H1 (cell line): ENCODE results near the gene BTBD16. TPM values are rescaled to one million over a fixed set of nuclear protein-coding genes. Genes with fewer than 3 reads are reported as not detected.

Experiments used
- CTCF ChIA-PET: fragments of 300-600 bp; sonication (Branson Sonifier 250); formaldehyde crosslinking; loops from one replicate; lab custom pipeline; 2021; ENCODE audit not compliant: partially characterized antibody; lab: Charles Lee
- POLR2A ChIA-PET: fragments of 300-600 bp; sonication (Branson Sonifier 250); formaldehyde crosslinking; loops from one replicate; lab custom pipeline; 2021; ENCODE audit warnings: inconsistent platforms; ENCODE audit not compliant: partially characterized antibody; lab: Charles Lee
- DNase-seq, 2 experiments: peaks; one replicate each; pipeline versions ENCODE4 v3.0.0 to v3.0.0-alpha.2; 2010 to 2022; ENCODE audit warnings: low spot score in 2 of 2, low read depth in 1 of 2, mixed read lengths in 1 of 2
- FAIRE-seq: peaks from 2 replicates; lab custom pipeline; 2011; peaks lifted over from hg19 to GRCh38; lab: Jason Lieb, UNC
- H2AFZ ChIP-seq: 2 replicates; pipeline ENCODE4 v1.8.1; 2012; ENCODE audit warnings: low read length, inconsistent platforms
- H2AK5ac ChIP-seq: 2 replicates; pipeline ENCODE4 v1.6.1; 2013; ENCODE audit warnings: low read depth, low read length
- H2BK120ac ChIP-seq: replicated peaks from 2 replicates; pipeline ENCODE3; 2013; ENCODE audit warnings: low read depth, low read length, inconsistent platforms
- H2BK12ac ChIP-seq: 2 replicates; pipeline ENCODE4 v1.6.1; 2013; ENCODE audit warnings: low read depth, low read length
- H2BK15ac ChIP-seq: 2 replicates; pipeline ENCODE4 v1.6.1; 2013; ENCODE audit warnings: low read length
- H2BK20ac ChIP-seq: 2 replicates; pipeline ENCODE4 v1.6.1; 2013; ENCODE audit warnings: low read length
- H2BK5ac ChIP-seq: 2 replicates; pipeline ENCODE4 v1.6.1; 2013; ENCODE audit warnings: low read depth, low read length
- H3K14ac ChIP-seq: 2 replicates; pipeline ENCODE4 v1.6.1; 2013; ENCODE audit warnings: inconsistent platforms; ENCODE audit not compliant: insufficient read length
- H3K18ac ChIP-seq: 2 replicates; pipeline ENCODE4 v1.6.1; 2013; ENCODE audit warnings: low read length; ENCODE audit errors: extremely low read depth
- H3K23ac ChIP-seq: 2 replicates; pipeline ENCODE4 v1.6.1; 2013; ENCODE audit warnings: inconsistent platforms; ENCODE audit not compliant: insufficient read length
- H3K23me2 ChIP-seq: 2 replicates; pipeline ENCODE4 v1.6.1; 2013; ENCODE audit warnings: low read depth, low read length
- H3K27ac ChIP-seq: 2 replicates; pipeline ENCODE4 v1.6.1; 2011; ENCODE audit warnings: low read depth, low read length, inconsistent platforms
- H3K27me3 ChIP-seq, 4 experiments: replicated peaks in 1 of 4; 1 replicate in 1 of 4; 2 replicates in 3 of 4; pipeline versions ENCODE4 v1.6.1 to v1.8.1; 2011 to 2013; ENCODE audit warnings: low read length in 3 of 4, mild to moderate bottlenecking in 3 of 4, inconsistent platforms in 2 of 4, mixed read lengths in 2 of 4, moderate library complexity in 1 of 4; ENCODE audit not compliant: control insufficient read depth in 3 of 4, insufficient read depth in 3 of 4; ENCODE audit errors: extremely low read depth in 1 of 4
- H3K36me3 ChIP-seq, 4 experiments: 2 replicates each; pipeline versions ENCODE4 v1.6.1 to v1.8.1; 2011 to 2013; ENCODE audit warnings: mild to moderate bottlenecking in 4 of 4, low read length in 3 of 4, moderate library complexity in 2 of 4, control low read depth in 1 of 4, inconsistent platforms in 1 of 4; ENCODE audit not compliant: insufficient read depth in 4 of 4, control insufficient read depth in 2 of 4
- H3K4ac ChIP-seq: replicated peaks from 2 replicates; pipeline ENCODE3; 2013; ENCODE audit warnings: low read length, low read depth, mixed read lengths, inconsistent platforms; ENCODE audit not compliant: insufficient read length
- H3K4me1 ChIP-seq, 4 experiments: replicated peaks in 1 of 4; 1 replicate in 1 of 4; 2 replicates in 3 of 4; pipeline versions ENCODE4 v1.6.1 to v1.8.1; 2011 to 2013; ENCODE audit warnings: low read length in 3 of 4, inconsistent platforms in 2 of 4, mixed read lengths in 1 of 4; ENCODE audit not compliant: insufficient read depth in 4 of 4, control insufficient read depth in 3 of 4
- H3K4me2 ChIP-seq, 2 experiments: 2 replicates each; pipeline versions ENCODE4 v1.6.1 to v1.8.1; 2011 to 2013; ENCODE audit warnings: low read depth in 2 of 2, low read length in 2 of 2, control low read depth in 1 of 2, inconsistent platforms in 1 of 2, mild to moderate bottlenecking in 1 of 2; ENCODE audit not compliant: insufficient read depth in 1 of 2
- H3K4me3 ChIP-seq, 4 experiments: fragments of 200-600, 300-600 bp in 1 of 4; sonication (generic), shearing (Covaris generic), sonication (Bioruptor Twin) in 1 of 4; 2 replicates each; pipeline versions ENCODE4 v1.5.1 to v1.8.1; 2011 to 2016; ENCODE audit warnings: low read length in 4 of 4, low read depth in 3 of 4, control low read depth in 2 of 4, inconsistent platforms in 2 of 4, mild to moderate bottlenecking in 2 of 4, mixed read lengths in 1 of 4, moderate library complexity in 1 of 4; ENCODE audit not compliant: insufficient read depth in 2 of 4; ENCODE audit errors: extremely low read depth in 1 of 4
- H3K56ac ChIP-seq: replicated peaks from 2 replicates; pipeline ENCODE3; 2013; ENCODE audit warnings: low read depth, mild to moderate bottlenecking, mixed read lengths, low read length, inconsistent platforms; ENCODE audit not compliant: insufficient read length
- H3K79me1 ChIP-seq: 2 replicates; pipeline ENCODE4 v1.6.1; 2013; ENCODE audit warnings: low read depth, low read length, control low read depth
- H3K79me2 ChIP-seq, 2 experiments: 2 replicates each; pipeline versions ENCODE4 v1.6.1 to v1.8.1; 2012 to 2013; ENCODE audit warnings: low read length in 2 of 2, mild to moderate bottlenecking in 2 of 2, inconsistent platforms in 1 of 2; ENCODE audit not compliant: insufficient read depth in 2 of 2, control insufficient read depth in 1 of 2
- H3K9ac ChIP-seq, 4 experiments: replicated peaks in 1 of 4; 1 replicate in 1 of 4; 2 replicates in 3 of 4; pipeline versions ENCODE4 v1.6.1 to v1.8.1; 2011 to 2013; ENCODE audit warnings: low read depth in 3 of 4, low read length in 3 of 4, control low read depth in 2 of 4, mild to moderate bottlenecking in 2 of 4, moderate library complexity in 2 of 4, inconsistent platforms in 1 of 4; ENCODE audit errors: extremely low read depth in 1 of 4
- H3K9me3 ChIP-seq, 2 experiments: 2 replicates each; pipeline versions ENCODE4 v1.6.1 to v1.8.1; 2012 to 2013; ENCODE audit warnings: mild to moderate bottlenecking in 2 of 2, moderate library complexity in 2 of 2, control low read depth in 1 of 2, inconsistent platforms in 1 of 2, low read depth in 1 of 2, low read length in 1 of 2, mixed read lengths in 1 of 2; ENCODE audit not compliant: insufficient read depth in 2 of 2
- H4K20me1 ChIP-seq, 2 experiments: replicated peaks in 1 of 2; 2 replicates each; pipeline versions ENCODE3 to v1.8.1; 2011 to 2013; ENCODE audit warnings: inconsistent platforms in 2 of 2, low read length in 2 of 2, mild to moderate bottlenecking in 1 of 2; ENCODE audit not compliant: insufficient read depth in 2 of 2, control insufficient read depth in 1 of 2
- H4K5ac ChIP-seq: 2 replicates; pipeline ENCODE4 v1.6.1; 2013; ENCODE audit warnings: low read length, low read depth, mixed read lengths, inconsistent platforms; ENCODE audit not compliant: insufficient read length
- H4K8ac ChIP-seq: 2 replicates; pipeline ENCODE4 v1.8.0; 2013; ENCODE audit warnings: mild to moderate bottlenecking, moderate library complexity, low read length, inconsistent platforms; ENCODE audit not compliant: insufficient read depth; ENCODE audit errors: extremely low read depth
- H4K91ac ChIP-seq: replicated peaks from 2 replicates; pipeline ENCODE3; 2013; ENCODE audit warnings: low read length, mixed read lengths, inconsistent platforms; ENCODE audit not compliant: insufficient read length
- EP300 ChIP-seq, 2 experiments: IDR thresholded peaks; 1 replicate in 1 of 2; 2 replicates in 1 of 2; pipeline ENCODE4 v1.6.1; 2011 to 2012; ENCODE audit warnings: low read depth in 2 of 2, low read length in 2 of 2, mild to moderate bottlenecking in 2 of 2, borderline replicate concordance in 1 of 2, inconsistent platforms in 1 of 2, moderate library complexity in 1 of 2
- JUN ChIP-seq: IDR thresholded peaks from 2 replicates; pipeline ENCODE4 v1.6.1; 2011; ENCODE audit warnings: low read depth, mild to moderate bottlenecking, improper control_type of control experiment, low read length
- JUND ChIP-seq: IDR thresholded peaks from 2 replicates; pipeline ENCODE4 v1.6.1; 2011; ENCODE audit warnings: mild to moderate bottlenecking, improper control_type of control experiment, low read length
- KDM1A ChIP-seq: fragments of 200-600, 300-600 bp; sonication (generic); IDR thresholded peaks from 2 replicates; pipeline ENCODE4 v1.7.1; 2016; ENCODE audit warnings: mild to moderate bottlenecking, low read length, borderline replicate concordance
- SIN3A ChIP-seq, 2 experiments: IDR thresholded peaks in 1 of 2; conservative IDR thresholded peaks in 1 of 2; 2 replicates each; pipeline ENCODE4 v1.6.1; 2011 to 2012; ENCODE audit warnings: low read length in 2 of 2, improper control_type of control experiment in 1 of 2, low read depth in 1 of 2, mild to moderate bottlenecking in 1 of 2
- SIRT6 ChIP-seq: IDR thresholded peaks from one replicate; pipeline ENCODE4 v1.7.1; 2012; ENCODE audit warnings: low read length, inconsistent platforms
- SP2 ChIP-seq: IDR thresholded peaks from 2 replicates; pipeline ENCODE4 v1.6.1; 2012; ENCODE audit warnings: mild to moderate bottlenecking, low read length, inconsistent platforms
- WGBS, 2 experiments: shearing (Covaris generic) in 1 of 2; methylation state at CpG; one replicate each; pipeline versions ENCODE4 v1.1.6 to v1.1.7; 2013 to 2015; ENCODE audit warnings: low lambda C conversion rate in 2 of 2, mixed read lengths in 2 of 2, inconsistent platforms in 1 of 2, low coverage in 1 of 2, missing lambda C conversion rate in 1 of 2; ENCODE audit not compliant: insufficient replicate concordance in 2 of 2, insufficient coverage in 1 of 2, insufficient read length in 1 of 2; ENCODE audit errors: extremely low coverage in 1 of 2, missing lambda C conversion rate in 1 of 2; 5-methylcytosine and 5-hydroxymethylcytosine counted together
- polyA plus RNA-seq, 7 experiments: library from polyadenylated mRNA; depleted of rRNA in 3 of 7; stranded (reverse) in 5 of 7; unstranded in 2 of 7; fragments of >200 nt in 5 of 7; fragments of 200-250 nt in 2 of 7; gene quantifications; 1 replicate in 5 of 7; 2 replicates in 1 of 7; 4 replicates in 1 of 7; pipeline versions ENCODE4 v1.2.1 to v1.2.3, GENCODE V29; 2011 to 2013; ENCODE audit warnings: missing spikeins in 2 of 7, mixed read lengths in 2 of 7
- total RNA-seq: library from RNA; stranded (reverse); fragmentation: NEBNext Ultra II Directional; extraction: Animal tissue kit (Norgen Biotek cat#: 25700); gene quantifications from 2 replicates; pipeline ENCODE4 v1.2.1, GENCODE V29; 2021

BTBD16 gene
- total and polyA plus RNA-seq, 2 of the 8 experiments (the other 6 are each of a cell fraction or from before 2014, with no cell fraction given) = 0.05 TPM; not detected in 1

DNA sequence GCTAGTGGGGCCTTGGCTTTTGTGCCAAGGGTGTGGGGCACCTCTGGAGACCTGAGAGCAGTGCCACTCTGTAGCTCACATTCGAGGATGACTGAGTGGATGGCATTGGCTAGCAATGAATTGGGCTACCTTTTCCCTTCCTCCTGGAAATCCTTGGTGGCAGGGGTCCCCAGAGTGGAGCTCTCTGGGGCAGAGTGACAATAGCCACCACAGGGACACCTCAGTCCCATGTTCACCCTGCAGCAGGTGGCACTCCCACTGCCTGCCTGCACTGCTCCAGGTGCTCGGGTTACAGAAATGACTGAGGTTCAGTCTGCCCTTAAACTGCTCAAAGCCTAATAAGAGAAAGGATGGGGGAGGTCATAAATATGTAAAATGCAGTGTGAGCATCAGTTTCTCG, 17.8 kb downstream of the BTBD16 start:
- H3K14ac ChIP-seq = no peak overlapping the region
- H2AFZ ChIP-seq = no peak overlapping the region
- no peaks in the 10 kb centered on the region for H3K9me3 ChIP-seq
- no peaks in the 10 kb centered on the region for H3K23me2 ChIP-seq
- no peak overlapping the region for H2BK15ac ChIP-seq
- no peak for FAIRE-seq
- no peak overlapping the region for H4K91ac ChIP-seq
- no peak overlapping the region for H3K18ac ChIP-seq
- H3K4ac ChIP-seq = no peak overlapping the region
- no peak overlapping the region for H3K4me2 ChIP-seq
- no peak overlapping the region for H3K56ac ChIP-seq
- WGBS, 2 experiments = 83% methylated on average over 2 of the region's 3 CpGs; no CpG with 5 or more reads in 1 of the 2 experiments
- H2AK5ac ChIP-seq = no peak overlapping the region
- H3K23ac ChIP-seq = no peak overlapping the region
- no peaks in the 10 kb centered on the region for H3K36me3 ChIP-seq
- CTCF ChIA-PET = interaction anchor here (0.6 to 2.4 kb wide), 8 partner anchors 8 to 751 kb away, joined by 3 to 8 read pairs (median 5); no protein-coding TSS in a partner anchor
- no peak overlapping the region for H3K27ac ChIP-seq
- no peak overlapping the region for H3K4me3 ChIP-seq
- no peak for TF ChIP-seq KDM1A
- TF ChIP-seq JUND = no peak
- TF ChIP-seq SP2 = no peak
- no peak for TF ChIP-seq SIN3A (conservative IDR thresholded peaks at IDR 0.05 in 1 of 2, IDR thresholded peaks at IDR 0.05 in 1 of 2; ENCODE audit: low read depth in 1 of 2, low read length in 2 of 2)
- no peak for TF ChIP-seq EP300 (IDR thresholded peaks at IDR 0.05; ENCODE audit: borderline replicate concordance in 1 of 2, low read depth in 2 of 2, low read length in 2 of 2)
- no peak for TF ChIP-seq SIRT6
- no peak for TF ChIP-seq JUN
- TF ChIP-seq, all 59 proteins: peak for 0
- Histone ChIP-seq H3K9ac (no peak overlapping the region), H2BK120ac (no peak overlapping the region), H3K4me1 (peaks cover 0 to 6% (median 0%) of the 10 kb centered on the region in 4 experiments; a peak in 4 of 7 replicates), H3K79me1 (no peaks in the 10 kb centered on the region), H4K5ac (no peak overlapping the region), H3K27me3 (peaks cover 0 to 4% (median 0%) of the 10 kb centered on the region in 4 experiments; a peak in 2 of 7 replicates), H2BK12ac (no peak overlapping the region), H3K79me2 (no peaks in the 10 kb centered on the region), H4K8ac (peak overlapping the region; percentile 36; the same call in 1 of the 2 replicates), H2BK5ac (no peak overlapping the region), H2BK20ac (no peak overlapping the region), H4K20me1 (no peaks in the 10 kb centered on the region)
- POLR2A ChIA-PET = no interaction called here
- no peak for DNase-seq
